Measurements from ENCODE around the gene KISS1R.
"Not testable (repeated sequence)": the region's sequence is repeated elsewhere in the genome, so short reads cannot be mapped to it uniquely, and the experiment has no call there.

The KISS1R gene

DNA sequence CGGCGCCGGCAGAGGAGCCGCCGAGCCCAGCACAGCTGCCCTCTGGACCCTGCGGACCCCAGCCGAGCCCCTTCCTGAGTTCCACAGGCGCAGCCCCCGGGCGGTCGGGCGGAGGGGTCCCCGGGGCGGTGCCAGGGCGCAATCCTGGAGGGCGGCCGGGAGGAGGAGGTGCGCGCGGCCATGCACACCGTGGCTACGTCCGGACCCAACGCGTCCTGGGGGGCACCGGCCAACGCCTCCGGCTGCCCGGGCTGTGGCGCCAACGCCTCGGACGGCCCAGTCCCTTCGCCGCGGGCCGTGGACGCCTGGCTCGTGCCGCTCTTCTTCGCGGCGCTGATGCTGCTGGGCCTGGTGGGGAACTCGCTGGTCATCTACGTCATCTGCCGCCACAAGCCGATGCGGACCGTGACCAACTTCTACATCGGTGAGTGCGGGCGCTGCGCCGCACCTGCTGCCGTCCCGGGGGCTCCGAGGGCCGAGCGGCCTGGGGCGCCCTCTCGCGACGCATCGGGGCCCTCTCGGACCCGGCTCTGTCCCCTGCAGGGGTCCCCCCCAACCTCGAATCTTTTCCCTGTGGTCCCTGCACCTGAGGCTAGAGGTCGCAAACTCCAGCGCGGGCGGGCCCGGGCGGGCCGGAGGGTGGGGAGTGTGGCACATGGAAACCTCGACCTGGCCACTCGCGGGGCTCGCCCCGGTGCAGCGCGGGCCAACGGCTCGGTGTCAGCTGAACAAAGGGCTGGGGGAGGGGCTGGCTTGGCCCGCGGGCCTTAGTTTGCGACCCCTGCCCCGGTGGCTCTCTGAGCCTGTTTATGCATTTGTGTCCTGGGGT lies at the start of gene KISS1R:
Gene KISS1R, plus strand, starts transcription at position 11 of the 829 bp plus-strand sequence. Its CDS starts 170 bp downstream, at position 181.
- peak; percentile 49 for DNase-seq

DNA sequence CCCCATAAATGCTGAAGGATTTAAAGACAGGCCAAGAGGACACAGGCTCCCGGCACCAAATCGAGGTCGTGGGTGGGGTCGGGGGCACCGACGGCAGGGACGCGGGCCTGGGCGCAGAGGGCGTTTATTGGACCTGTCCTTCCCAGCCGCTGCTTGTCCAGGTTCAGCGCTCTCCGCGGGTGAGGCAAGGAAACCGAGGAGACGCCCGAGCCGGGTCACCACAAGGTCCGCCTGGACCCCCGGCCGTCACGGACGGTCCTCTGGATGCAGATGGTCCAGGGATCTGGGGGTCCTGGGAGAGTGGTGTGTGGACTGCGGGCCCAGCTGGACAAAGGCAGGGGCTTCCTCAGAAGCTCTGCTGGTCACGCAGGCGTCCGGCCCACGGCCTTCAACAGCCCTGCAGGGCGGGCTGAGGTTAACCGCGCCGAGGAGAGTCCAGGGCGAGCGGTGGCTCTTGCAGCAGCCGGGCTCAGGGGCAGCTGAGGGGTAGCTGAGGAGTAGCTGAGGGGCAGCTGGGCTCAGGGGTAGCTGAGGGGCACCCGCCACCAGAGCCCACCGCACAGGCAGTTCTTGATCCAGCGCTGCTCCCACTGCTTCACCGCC lies 49.2 kb upstream of the KISS1R start:
- no peak for DNase-seq

DNA sequence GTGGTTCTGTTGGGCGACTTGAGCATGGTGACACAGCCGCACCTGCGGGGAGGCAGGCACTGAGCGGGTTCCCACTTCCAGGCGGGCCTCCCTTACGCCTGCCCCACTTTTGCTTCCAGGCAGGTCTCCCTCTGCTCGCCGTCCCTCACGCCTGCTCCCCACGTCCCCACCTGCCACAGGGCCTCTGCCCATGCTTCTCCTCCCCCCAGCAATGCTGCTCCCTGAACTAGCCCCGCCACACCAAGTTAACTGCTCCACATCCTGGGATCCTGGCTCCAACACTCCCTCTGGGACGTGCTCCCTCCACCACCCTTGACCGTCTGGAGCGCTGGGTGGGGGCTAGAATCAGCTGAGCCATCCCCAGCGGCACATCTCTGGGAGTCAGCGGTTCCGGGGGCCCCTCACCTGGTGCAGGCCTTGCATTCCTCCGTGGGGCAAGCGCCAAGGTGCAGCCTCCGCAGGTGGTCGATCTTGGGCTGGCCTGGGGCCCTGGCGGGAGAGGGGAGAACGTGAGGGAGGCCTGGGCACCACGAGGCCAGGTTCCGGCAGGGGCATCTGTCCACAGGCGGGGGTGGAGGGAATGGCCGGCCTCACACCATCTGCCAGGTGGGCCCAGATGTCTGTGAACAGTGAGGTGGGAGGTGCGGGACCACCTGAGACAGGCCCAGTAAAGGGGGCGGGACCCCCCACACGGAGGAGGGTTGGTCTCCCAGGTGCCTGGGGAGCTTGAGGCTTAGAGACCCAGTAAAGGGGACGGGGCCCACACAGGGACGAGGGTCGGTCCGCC lies 48.5 kb upstream of the KISS1R start:
- DNase-seq, result no peak

DNA sequence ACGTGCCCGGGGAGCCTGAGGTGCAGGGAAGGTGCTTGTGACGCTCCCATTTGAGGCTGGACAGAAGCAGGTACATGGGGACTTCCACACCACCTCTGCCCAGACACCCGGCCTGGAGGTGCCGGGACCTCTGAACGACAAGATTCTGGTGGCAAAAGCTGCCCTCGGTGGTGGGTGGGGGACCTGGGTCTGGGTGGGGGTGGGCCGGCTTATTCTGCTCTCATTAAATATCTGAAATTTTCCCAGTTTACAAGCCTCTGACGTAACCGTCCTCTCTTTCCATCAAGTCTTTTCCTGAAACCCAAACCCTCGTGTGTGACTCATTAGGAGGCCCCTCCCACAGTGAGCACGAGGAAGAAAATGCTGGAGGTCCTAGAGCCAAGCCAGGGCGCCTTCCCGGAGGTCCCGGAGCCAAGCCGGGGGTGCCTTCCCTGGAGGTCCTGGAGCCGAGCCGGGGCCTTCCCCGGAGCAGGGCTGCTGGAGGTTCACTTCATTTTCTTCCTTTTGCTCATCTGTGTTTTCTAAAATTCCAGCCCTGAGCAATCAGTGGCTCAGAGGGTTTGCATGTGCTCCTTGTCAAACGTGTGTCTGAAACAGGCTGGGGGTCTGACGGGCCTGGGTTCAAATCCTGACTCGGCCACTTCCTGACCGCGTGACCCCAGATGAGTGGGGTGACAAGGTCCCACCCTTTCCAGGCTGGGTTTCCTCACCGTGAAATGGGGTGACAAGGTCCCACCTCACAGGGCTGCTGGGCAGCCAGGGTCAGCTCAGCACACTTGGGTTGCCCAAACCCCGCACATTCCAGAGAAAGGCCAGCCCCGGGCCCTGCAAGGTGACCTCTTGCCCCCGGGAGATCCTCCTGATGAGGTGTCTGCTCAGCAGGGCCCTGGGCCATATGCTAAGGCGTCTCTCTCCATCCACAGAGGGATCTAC lies 47.6 kb upstream of the KISS1R start:
- DNase-seq, result peak; percentile 79

DNA sequence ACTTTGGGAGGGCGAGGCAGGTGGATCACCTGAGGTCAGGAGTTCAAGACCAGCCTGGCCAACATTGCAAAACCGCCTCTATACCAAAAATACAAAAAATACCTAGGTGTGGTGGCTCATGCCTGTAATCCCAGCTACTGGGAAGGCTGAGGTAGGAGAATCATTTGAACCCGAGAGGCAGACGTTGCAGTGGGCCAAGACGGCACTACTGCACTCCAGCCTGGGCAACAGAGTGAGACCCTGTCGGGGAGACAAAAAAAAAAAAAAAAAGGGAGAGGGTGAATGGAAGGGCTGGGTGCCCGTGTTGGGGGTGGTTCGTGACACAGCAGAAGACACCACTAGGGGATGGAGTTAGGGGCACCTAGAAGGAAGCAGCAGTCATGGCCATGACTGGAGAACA lies 46.8 kb upstream of the KISS1R start:
- no peak for DNase-seq

DNA sequence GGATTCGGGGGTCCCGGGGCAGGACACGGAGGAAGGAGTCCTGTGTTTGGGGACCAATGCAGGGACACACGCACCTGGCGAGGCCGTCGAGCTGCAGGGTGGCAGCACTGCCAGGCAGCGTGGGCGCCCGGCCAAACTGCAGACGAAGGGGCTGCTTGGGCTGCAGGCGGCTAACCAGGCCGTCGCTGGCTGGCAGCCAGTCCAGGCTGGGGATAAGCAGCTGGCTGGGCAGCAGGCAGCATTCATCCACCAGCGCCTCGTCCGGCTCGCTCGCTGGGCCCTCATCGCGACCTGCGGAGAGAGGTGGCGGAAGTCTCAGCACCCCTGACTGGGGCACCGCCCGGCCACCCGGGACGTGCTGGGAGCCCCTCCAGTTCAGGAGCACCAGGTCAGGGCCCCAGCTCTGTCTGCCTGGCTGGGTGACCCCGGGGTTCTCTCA lies 46.2 kb upstream of the KISS1R start:
- peak; percentile 76 for DNase-seq

DNA sequence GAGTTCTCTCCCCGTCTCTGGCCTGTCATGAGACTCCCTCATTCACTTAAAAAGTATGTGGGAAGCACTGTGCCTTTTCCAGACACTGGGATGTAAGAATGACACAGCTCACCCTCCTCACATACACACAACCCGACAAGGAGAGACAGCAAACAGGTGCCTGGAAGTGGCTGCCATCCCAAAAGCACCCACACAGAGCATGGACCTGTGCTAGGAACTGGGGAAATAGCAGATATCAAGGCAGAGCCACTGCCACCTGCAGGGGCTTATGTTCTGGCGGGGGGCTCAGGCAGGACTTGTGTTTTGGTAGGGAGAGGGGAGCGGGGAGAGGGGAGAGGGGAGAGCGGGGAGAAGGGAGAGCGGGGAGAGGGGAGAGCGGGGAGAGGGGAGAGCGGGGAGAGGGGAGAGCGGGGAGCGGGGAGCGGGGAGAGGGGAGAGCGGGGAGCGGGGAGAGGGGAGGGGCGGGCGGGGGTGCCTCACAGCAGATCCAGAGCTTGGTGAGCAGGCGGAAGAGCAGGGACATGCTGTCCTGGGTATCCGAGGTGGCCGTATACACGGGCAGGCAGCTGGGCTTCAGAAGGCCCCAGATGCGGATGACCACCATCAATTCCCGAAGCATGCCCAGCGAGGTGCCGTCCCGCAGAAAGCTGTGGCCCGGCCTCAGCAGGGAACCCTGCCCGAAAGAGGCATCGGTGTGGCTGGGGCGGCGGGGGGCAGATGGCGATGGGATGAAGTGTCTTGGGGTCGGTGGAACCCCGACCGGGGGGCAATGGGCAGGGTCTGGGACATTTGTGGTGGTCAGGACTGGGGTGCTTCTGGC lies 45.5 kb upstream of the KISS1R start:
- no peak for DNase-seq

DNA sequence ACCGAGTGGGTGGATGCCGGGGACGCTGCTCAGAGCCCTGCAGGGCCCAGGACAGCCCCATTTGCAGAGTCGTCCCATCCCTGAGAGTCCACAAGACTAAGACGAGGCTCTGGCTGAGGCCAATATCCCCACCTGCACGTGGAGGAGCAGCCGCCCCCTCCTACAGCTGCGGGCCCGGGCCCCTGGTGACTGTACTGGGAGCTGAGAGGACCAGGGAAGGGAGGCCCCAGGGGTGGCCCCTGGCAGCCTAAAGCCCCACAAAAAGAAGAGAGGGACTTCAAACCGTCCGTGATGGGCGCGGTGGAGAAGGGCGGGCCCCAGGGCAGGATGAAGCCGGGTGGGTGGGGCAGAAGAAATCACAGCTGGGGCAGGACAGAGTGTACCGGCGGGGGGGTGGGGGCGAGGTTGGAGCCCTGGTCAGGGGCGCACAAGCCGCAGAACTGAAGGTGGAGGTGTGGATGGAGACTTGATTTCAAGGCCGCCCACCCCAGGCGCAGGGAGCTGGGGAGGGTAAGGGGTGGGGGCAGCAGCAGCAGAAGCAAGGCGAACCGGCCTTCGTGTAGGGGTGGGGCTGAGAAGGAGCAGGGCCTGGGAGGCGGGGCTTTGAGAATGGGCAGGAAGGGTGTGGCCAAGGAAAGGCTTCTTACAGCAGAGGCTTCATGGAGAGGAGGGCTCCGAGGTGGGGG lies 44.7 kb upstream of the KISS1R start:
- DNase-seq, result no peak

DNA sequence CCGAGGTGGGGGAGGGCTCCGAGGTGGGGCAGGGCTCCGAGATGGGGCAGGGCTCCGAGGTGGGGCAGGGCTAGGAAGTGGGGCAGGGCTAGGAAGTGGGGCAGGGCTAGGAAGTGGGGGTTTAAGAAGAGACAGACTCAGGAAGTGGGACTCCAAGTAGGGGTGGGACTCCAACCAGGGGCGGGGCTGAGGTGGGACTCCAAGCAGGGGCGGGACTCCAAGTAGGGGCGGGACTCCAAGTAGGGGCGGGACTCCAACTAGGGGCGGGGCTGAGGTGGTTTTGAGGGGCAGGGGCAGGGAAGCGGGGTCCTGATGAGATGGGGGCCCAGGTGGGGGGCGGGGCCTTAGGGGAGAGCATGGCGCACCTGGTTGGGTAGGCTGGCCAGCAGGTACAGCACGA lies 44.0 kb upstream of the KISS1R start:
- peak; percentile 61 for DNase-seq

DNA sequence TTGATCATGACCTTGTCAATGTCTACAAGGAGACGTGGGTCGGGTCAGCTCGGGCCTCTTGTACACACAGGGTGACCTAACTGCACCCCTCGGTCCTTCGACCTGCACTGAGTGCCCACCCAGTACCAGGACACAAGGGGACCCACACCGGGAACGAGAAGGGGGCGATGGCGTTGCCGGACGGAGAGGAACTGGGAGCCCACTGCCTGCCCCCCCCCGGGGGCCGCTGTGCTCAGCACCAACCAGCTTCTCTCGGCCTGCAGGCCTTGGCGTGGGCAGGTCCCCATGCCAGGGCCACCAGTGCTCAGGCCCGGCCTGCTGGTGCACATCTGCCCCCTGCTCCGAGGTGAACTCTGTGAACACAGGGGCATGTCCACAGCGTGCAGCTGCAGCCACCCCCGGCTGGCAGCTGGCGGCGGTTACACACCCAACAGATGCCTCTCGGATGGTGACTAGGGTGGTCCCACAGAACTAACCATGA lies 43.5 kb upstream of the KISS1R start:
- no peak for DNase-seq

DNA sequence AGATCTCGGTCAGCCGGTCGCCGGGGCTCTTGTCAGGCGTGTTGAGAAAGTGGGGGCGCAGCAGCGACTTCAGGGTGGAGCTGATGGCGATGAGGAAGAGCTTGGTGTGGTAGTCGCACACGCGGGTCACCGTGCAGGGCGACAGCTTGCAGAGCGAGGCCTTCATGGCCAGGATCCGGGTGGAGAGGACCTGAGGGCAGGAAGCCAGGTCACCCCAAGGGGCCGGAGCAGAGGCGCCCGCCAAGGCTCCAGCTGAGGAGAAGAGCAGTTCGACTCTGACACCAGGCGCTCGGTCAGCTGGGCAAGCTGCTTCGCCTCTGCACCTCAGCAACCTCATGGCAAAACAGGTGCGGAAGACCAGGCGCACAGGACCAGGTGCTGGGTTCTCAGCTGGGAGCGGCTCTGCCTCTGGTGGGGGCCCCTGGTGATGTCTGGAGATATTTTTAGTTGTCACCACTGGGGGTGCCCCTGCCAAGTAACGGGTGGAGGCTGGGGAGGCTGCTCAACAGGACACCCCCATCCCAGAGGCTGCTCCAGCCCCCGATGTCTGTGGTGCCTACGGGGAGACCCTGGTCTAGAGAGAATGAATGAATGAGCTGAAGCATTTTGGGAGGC lies 41.8 kb upstream of the KISS1R start:
- no peak for DNase-seq

DNA sequence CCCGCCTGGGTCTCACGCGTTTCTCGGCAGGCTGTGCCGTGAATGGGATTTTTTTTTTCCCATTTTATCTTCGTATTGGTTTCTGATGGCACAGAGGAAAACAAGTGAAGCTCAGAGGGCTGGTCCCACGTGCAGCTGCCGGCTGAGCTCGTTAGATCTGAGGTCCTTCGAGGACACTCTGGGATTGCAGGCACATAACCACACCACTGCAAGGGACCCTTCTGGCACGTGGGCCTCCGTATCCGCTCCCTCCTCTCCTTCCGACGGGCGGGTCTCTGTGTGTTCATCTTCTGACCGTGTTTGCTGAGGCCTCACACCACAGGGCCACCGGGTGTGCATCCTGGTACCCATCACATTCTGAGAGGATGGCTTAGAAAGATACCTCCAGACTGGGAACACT lies 41.0 kb upstream of the KISS1R start:
- DNase-seq, result no peak

DNA sequence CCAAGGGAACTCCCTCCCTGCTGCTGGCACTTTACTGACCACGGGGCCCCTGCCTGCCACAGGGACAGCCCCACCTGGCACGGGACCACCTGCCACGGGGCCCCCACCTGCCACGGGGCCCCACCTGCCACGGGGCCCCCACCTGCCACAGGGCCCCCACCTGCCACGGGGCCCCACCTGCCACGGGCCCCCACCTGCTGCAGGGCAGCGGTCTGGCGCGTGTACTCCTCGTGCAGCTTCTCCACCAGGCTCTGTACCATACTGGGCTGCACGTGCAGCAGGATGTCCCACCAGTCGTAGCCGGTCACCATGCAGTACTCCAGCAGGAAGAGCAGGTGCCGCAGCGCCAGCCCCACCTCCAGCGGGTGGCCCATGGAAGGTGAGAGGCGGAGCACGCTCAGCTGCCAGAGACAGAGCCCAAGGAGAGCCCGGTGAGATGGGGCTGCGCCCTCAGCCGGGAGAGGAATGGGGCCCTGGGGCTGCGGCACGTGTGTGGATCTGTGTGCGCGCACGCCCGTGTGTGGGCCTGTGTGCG lies 40.3 kb upstream of the KISS1R start:
- DNase-seq, result no peak

DNA sequence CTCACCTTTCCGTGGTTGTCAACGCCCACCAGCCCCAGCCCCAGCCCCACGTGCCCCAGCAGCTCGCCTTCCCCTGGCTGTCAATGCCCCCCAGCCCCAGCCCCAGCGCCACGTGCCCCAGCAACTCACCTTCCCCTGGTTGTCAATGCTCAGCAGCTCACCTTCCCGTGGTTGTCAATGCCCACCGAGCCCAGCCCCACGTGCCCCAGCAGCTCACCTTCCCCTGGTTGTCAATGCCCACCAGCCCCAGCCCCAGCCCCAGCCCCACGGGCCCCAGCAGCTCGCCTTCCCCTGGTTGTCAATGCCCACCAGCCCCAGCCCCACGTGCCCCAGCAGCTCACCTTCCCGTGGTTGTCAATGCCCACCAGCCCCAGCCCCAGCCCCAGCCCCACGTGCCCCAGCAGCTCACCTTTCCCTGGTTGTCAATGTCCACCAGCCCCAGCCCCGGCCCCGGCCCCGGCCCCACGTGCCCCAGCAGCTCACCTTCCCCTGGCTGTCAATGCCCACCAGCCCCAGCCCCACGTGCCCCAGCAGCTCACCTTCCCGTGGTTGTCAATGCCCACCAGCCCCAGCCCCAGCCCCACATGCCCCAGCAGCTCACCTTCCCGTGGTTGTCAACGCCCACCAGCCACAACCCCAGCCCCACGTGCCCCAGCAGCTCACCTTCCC lies 39.0 kb upstream of the KISS1R start:
- DNase-seq, result not testable (repeated sequence)

DNA sequence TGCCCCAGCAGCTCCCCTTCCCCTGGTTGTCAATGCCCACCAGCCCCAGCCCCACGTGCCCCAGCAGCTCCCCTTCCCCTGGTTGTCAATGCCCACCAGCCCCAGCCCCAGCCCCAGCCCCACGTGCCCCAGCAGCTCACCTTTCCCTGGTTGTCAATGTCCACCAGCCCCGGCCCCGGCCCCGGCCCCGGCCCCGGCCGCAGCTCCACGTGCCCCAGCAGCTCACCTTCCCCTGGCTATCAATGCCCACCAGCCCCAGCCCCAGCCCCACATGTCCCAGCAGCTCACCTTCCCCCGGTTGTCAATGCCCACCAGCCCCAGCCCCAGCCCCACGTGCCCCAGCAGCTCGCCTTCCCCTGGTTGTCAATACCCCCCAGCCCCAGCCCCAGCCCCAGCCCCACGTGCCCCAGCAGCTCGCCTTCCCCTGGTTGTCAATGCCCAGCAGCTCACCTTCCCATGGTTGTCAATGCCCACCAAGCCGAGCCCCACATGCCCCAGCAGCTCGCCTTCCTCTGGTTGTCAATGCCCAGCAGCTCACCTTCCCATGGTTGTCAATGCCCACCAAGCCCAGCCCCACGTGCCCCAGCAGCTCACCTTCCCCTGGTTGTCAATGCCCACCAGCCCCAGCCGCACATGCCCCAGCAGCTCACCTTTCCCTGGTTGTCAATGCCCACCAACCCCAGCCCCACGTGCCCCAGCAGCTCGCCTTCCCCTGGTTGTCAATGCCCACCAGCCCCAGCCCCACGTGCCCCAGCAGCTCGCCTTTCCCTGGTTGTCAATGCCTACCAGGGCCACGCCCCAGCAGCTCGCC lies 38.2 kb upstream of the KISS1R start:
- not testable (repeated sequence) for DNase-seq

DNA sequence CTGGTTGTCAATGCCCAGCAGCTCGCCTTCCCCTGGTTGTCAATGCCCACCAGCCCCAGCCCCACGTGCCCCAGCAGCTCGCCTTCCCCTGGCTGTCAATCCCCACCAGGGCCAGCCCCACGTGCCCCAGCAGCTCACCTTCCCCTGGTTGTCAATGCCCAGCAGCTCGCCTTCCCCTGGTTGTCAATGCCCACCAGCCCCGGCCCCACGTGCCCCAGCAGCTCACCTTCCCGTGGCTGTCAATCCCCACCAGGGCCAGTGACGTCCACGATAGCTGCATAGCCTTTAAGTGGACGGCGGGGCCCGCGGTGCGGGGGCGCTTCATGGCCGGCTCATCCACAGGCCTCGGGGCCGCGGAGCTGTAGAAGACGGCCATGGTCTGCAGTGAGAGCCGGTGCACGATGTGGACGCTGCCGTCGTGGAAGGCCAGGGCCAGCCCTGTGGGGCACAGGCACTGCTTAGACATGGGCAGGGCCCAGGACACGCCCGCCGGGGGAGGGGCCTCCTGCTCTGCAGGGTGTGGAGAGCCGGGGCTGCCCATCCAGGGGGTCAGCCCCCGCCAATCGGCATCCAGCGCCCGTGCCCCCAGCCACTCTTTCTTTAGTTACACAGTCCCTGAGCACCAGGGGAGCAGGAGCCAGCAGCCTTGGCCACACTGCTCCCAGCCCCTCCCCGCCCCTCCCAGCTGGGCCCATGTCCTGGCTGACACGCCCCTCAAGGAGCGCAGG lies 37.3 kb upstream of the KISS1R start:
- DNase-seq, result no peak

DNA sequence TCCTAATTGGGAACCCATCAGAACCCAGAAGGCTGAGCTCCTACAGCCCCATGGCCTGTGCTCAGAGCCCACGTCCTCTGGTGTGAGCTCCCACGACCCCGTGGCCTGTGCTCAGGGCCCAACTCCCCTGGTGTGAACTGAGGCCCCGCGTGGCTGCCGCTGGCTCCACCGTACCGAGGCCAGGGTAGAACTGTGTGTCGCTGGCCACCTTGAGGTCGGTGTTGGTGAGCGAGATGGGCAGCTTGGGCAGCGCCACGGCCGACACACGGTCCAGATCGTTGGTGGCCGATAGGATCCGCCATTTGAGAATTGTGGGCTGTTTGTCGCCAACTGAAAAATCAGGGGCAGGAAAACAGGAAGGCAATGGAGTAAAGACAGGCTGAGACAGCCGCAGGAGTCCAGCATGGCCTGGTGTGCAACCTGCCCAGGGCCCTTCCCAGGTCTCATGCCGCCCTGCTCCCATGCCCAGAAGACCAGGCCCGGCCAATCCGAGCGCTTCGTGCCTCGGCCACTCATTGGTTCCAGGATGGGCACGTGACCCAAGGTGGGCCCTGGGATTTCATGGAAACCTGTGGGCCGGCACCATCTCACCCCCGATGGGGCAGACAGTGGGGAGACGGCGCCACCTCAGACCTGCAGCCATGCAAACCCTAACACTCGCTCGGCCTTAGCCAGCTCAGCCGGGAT lies 35.6 kb upstream of the KISS1R start:
- DNase-seq, result no peak

Measured in femur (tissue), 1 donor.